GM12864 (cell line): ENCODE measurements around the gene ETDA.
"Not testable (repeated sequence)": the region's sequence is repeated elsewhere in the genome, so short reads cannot be mapped to it uniquely, and the experiment has no call there.

ENCODE experiments used
- DNase-seq: peaks from one replicate; pipeline ENCODE4 v3.0.0-alpha.2; 2011; ENCODE audit warnings: low read depth
- H3K4me3 ChIP-seq: 2 replicates; pipeline ENCODE4 v1.5.1; 2011; ENCODE audit warnings: mild to moderate bottlenecking, low read depth, low read length, control low read depth
- TF ChIP-seq, protein P1 (sequence below): IDR thresholded peaks from 2 replicates; pipeline ENCODE4 v1.5.1; 2011; ENCODE audit warnings: low read depth, mild to moderate bottlenecking, moderate library complexity, low read length, control low read depth, inconsistent platforms; ENCODE audit errors: missing control alignments

ETDA gene

DNA sequence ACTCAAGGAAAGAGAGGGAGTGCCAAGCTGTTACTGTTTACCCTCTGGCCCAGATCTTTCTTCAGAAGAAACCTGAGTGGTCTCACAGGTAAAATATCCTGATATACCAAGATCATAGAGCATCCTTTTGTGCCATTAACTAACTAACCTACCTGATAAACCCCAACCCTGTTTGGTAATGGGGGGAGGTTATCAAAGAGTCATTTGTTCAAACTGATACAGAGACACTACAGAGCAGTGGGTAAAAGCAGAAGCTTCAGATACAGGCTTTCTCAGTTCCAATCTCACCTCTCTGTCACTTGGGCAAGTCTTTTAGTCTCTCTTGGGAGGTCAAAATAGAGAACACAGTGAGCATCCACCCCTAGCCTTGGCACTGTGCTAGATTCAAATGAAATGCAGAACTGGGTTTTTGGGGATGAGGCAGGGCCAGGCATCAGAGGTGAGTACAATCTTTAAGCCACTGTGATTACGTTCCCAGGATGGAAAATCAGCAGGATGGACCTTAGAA lies at the start of gene ETDA:
Gene ETDA, plus strand, starts transcription at position 51 of the 508 bp plus-strand sequence. CDS start 1,216 bp downstream, outside the sequence.
- H3K4me3 ChIP-seq, DNase-seq: not testable (repeated sequence)

DNA sequence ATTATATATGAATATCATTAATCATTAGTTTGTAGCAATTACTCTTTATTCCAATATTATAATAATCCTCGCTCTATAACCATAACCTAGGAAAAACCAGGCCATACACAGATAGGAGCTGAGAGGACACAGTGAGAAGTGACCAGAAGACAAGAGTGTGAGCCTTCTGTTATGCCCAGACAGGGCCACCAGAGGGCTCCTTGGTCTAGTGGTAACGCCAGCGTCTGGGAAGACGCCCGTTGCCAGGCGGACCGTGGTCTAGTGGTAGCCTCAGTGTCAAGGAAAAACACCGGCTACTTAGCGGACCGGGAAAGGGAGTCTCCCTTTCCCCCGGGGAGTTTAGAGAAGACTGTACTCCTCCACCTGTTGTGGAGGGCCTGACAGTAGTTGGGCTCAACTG lies 45.4 kb upstream of the ETDA start:
- DNase-seq, H3K4me3 ChIP-seq: not testable (repeated sequence)
- TF ChIP-seq, protein P1, sequence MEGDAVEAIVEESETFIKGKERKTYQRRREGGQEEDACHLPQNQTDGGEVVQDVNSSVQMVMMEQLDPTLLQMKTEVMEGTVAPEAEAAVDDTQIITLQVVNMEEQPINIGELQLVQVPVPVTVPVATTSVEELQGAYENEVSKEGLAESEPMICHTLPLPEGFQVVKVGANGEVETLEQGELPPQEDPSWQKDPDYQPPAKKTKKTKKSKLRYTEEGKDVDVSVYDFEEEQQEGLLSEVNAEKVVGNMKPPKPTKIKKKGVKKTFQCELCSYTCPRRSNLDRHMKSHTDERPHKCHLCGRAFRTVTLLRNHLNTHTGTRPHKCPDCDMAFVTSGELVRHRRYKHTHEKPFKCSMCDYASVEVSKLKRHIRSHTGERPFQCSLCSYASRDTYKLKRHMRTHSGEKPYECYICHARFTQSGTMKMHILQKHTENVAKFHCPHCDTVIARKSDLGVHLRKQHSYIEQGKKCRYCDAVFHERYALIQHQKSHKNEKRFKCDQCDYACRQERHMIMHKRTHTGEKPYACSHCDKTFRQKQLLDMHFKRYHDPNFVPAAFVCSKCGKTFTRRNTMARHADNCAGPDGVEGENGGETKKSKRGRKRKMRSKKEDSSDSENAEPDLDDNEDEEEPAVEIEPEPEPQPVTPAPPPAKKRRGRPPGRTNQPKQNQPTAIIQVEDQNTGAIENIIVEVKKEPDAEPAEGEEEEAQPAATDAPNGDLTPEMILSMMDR, result peak; percentile 39

DNA sequence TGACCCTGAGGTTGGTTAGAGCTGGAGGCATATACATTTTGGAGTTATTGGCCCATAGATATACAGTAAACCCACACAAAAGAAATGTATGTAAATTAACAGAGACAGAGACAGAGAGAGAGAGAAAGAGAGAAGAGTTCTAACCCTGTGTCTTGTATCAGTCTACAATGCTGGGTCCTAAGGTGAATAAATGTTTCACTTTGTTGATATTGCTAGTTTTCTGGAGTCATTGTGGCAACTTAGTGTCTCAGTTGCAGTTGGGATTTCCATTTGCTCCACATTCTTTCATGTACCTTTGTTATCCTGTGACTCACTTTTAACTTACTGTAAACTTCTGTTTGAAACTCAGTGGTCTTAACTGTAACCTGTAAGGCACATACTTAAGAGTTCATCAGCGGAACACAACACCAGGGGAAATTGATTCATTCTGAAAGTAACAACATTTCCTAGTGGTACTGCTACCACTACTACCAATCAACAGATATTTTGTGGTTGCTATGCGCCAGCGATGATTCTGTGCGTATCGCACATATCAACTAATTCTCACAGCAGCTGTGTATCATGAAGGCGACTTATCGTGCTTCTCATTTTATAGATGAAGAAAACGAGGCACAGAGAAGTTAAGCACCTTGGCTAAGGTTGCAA lies 38.5 kb upstream of the ETDA start:
- TF ChIP-seq, protein P1, result no peak
- H3K4me3 ChIP-seq, result no peak overlapping the region
- no peak for DNase-seq

DNA sequence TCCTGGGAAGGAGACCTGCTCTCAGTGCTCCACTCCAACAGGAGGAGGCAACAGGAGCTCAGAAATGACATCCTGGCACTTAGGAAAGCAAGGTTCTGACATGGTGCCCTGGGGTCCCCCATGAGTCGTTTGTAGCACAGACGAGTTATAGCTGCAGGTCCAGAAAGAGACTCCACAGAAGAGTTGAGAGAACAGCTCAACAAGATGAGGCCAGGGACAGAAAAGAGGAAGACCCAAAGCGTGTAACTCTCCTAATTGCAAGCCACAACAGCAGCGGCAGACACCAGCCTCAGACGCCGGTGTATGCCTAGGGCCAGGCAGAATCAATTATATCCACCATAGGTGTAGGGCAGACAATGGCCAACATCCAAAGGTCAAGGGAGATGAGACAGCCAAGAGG lies 5.9 kb upstream of the ETDA start:
- not testable (repeated sequence) for DNase-seq, H3K4me3 ChIP-seq

DNA sequence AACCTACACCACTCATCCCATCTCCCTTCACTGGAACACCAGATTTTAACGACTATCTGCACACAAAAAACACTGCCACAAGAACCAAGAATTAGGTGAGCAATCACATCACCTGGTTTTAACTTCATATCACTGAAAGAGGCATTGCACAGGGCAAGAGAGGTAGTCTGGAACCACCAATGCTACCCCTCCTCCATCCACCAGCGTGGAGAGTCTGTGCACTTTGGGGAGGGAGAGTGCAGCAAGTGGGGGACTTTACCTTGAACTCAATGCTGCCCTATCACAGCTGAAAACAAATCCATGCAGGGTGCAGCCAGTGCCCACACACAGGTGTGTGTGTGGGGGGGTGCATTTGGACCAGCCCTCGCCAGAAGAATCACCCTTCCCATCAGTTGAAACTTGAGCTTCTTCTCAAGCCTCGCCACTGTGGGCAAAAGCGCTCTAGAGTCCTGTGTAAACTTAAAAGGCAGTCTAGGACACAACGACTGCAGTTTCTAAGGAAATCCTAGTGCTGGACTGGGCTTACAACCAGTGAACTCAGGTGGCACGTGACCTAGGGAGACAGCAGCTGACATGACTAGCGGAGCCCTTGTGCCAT lies 4.3 kb downstream of the ETDA start:
- not testable (repeated sequence) for DNase-seq, H3K4me3 ChIP-seq

DNA sequence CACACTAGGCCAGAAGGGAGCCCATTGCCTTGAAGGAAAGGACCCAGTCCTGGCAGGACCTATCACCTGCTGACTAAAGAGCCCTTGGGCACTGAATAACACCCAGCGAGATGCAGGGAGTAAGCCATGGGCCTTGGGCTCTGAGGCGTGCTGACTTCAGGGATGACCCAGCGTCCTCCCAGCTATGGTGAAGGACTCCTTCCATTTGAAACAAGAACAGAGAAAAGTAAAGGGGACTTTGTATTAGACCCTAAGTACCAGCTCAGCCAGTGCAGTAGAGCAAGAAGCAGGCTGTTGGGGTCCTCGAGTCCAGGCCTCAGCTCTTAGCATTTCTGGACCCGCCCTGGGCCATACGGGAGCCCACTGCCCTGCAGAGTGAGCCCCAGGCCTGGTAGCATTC lies 5.1 kb downstream of the ETDA start:
- TF ChIP-seq, protein P1, result no peak
- no peak for DNase-seq
- H3K4me3 ChIP-seq, result no peak overlapping the region

DNA sequence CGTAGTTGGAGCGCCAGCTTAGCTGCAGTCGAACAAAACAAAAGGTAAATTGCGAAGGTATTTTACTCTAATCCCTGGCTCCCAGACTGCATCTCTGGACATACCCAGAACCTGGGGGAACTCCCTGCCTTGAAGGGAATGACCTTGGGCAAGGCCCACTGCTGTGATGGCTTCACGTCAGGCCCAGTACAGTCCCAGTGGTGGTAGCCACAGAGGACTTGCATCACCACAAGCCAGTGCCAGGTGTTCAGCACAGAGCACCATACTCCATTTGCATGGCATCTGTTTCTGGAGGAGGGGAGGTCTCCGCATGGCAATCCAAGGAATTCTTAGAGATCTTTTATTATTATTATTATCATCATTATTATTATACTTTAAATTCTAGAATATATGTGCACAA lies 5.6 kb downstream of the ETDA start:
- no peak for DNase-seq
- TF ChIP-seq, protein P1, result no peak

DNA sequence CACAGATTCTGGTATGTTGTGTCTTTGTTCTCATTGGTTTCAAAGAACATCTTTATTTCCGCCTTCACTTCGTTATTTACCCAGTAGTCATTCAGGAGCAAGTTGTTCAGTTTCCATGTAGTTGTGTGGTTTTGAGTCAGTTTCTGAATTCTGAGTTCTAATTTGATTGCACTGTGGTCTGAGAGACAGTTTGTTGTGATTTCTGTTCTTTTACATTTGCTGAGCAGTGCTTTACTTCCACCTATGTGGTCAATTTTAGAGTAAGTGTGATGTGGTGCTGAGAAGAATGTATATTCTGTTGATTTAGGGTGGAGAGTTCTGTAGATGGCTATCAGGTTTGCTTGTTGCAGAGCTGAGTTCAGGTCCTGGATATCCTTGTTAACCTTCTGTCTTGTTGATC lies 9.1 kb downstream of the ETDA start:
- not testable (repeated sequence) for H3K4me3 ChIP-seq, DNase-seq

More for the DNA sequence above, 5.6 kb downstream of the ETDA start:
- H3K4me3 ChIP-seq, result no peak overlapping the region

DNA sequence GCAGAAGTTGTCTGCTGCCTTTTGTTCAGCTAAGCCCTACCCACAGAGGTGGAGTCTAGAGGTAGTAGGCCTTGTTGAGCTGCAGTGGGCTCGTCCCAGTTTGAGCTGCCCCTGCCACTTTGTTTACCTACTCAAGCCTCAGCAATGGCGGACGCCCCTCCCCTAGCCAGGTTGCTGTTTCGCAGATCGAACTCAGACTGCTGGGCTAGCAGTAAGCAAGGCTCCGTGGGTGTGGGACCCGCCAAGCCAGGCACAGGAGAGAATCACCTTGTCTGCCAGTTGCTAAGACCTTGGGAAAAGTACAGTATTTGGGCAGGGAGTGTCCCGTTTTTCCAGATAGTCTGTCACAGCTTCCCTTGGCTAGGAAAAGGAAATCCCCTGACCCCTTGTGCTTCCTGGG lies 11.5 kb downstream of the ETDA start:
- DNase-seq, H3K4me3 ChIP-seq: not testable (repeated sequence)
